Esophagus mucosa (tissue), 1 donor: ENCODE measurements around the gene NFYB. TPM values are rescaled to one million over a fixed set of nuclear protein-coding genes. Genes with fewer than 3 reads are reported as not detected.
"Not testable (repeated sequence)": the region's sequence is repeated elsewhere in the genome, so short reads cannot be mapped to it uniquely, and the experiment has no call there.

Experiments used
- ATAC-seq: fragments of 200-7000 bp; cut with Tn5 transposase; one replicate; pipeline ENCODE4 v1.9.1; 2020
- total RNA-seq: library from RNA; stranded (reverse); gene quantifications from one replicate; pipeline ENCODE4 v1.2.4, GENCODE V29; 2023
- donor health status: DM: yes; HTN: yes; CAD: no.

The NFYB gene
- total RNA-seq, 1 donor from 2014 or later, result 9.3 TPM

DNA sequence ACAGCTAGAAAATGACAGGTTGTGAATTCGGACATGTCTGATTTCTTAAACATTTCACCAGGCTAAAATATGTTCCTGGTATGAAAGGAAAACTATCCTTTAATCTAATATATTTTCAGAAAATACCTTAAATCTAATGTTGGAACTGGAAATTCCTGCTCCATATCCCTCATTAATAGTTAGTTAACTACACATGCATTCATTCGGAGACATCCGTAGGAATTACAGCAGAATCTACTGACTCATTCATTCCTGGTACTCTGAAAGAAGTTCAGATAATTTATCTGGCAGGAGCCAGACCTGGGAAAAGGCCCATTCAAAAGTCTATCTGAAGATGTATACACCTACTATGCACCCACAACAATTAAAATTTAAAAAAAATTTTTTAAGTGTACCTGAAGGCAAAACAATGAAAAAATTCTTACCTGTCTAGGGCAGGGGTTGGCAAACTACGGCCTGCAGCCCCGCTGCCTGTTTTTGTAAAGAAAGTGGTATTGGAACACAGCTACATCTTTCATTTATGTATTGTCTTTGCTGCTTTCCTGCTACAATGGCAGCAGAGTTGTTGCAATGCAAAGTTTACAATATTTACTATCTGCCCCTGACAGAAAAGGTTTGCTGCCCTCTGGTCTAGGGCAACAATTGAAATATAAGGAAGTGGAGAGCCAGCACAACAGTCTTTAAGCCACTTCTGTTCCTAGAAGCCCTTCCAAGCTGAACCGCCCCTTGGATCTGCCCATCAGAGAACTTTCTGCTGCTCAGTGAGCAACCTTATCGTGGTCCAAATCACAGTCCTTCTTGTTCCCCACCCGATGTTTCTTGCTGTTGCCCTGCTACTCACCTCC, 17.9 kb upstream of the NFYB start:
- ATAC-seq, result no peak

DNA sequence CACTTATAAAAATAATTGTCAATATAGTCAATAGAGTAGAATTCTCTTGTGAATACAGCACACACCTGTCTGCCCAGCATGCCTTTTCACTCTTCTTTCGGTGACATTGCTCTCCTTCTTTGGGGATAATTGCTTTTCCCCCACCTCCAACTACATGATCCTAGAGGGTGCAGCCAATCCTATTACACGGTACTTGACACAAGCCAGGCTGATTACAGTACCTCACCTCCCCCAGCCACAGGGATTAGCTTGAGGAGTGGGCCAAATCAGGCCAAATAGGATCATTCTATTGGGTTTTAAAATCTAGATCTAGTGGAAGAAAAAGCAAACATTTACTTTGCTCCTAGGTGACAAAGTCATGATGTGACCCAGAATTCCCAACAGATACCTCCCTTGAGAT, 16.8 kb upstream of the NFYB start:
- no peak for ATAC-seq

DNA sequence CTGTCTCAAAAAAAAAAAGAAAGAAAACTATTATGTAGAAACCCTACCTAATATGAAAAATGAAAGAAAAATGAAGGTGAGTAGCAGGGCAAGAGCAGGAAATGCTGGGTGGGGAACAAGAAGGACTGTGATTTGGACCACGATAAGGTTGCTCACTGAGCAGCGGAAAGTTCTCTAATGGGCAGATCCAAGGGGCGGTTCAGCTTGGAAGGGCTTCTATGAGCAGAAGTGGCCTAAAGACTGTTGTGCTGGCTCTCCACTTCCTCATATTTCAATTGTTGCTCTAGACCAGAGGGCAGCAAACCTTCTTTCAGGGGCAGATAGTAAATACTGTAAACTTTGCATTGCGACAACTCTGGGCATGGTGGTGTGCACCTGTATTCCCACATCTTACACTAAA, 16.3 kb upstream of the NFYB start:
- peak; percentile 22 for ATAC-seq

DNA sequence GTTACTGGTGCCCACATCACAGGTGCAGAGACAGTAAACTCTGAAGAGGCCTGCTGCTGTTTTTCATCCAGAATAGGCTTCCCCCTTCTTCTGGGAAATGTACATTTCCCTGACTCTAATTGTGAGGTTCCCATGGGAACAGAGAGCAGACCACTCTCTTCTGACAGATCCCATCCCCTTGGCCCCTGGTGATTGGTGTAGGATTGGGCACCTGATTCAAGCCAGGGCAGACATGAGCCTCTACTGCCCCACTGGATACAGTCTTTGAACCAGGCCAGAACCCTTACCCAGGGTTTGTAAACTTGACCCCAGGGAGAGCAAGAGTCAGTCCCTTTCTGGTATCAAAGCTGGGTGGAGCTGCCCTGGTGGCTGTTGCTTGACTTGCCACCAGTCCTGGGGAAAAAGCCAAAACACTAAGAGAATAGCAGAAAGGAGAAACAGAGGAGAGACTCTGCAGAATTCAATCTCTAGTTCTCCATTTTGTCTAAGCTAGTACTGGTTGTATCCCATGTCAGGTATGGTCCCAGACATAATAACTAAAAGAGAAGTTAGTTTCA, 14.8 kb upstream of the NFYB start:
- no peak for ATAC-seq

DNA sequence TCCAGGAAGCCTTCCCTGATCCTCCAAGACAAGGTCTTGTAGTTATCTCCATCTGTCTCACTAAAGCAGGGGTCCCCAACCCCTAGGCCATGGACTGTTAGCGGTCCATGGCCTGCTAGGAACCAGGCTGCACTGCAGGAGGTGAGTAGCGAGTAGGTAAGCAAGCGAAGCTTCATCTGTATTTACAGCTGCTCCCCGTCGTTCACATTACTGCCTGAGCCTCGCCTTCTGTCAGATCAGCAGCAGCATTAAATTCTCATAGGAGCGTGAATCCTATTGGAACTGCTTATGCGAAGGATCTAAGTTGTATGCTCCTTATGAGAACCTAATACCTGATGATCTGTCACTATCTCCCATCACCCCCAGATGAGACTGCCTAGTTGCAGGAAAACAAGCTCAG, 12.4 kb upstream of the NFYB start:
- peak; percentile 17 for ATAC-seq

DNA sequence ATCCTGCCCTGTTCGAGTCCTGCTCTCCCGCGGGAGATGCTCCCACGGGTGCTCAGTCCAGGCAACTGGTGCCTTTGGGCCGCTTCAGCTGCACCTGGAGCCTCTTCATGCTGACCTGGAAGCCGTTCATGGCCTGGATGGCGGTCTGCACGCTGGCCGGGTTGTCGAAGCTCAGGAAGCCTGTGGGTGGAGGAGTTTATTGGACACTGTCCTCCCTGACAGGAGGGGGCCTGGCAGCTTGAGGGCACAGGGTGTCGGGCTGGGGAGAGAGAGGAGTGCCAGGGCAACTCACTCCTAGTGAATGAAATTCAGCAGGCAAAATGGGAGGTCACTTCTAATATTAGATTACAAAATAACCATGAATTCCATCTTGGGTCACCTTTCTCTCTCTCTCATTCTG, 9.3 kb upstream of the NFYB start:
- ATAC-seq, result no peak

DNA sequence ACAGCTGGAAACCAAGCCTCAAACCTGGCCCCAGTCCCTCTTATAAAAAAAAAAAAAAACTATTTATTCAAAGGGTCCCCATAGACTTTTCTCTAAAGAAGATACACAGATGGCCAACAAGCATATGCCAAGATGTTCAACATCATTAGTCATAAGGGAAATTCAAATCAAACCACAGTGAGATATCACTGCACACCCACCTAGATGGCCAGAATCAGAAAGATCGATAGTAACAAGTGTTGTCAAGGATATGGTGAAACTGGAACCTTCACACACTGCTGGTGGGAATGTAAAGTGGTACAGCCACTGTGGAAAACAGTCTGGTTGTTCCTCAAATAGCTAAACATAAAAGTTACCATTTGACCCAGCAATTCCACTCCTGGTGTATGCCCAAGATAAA, 5.9 kb upstream of the NFYB start:
- ATAC-seq, result no peak

DNA sequence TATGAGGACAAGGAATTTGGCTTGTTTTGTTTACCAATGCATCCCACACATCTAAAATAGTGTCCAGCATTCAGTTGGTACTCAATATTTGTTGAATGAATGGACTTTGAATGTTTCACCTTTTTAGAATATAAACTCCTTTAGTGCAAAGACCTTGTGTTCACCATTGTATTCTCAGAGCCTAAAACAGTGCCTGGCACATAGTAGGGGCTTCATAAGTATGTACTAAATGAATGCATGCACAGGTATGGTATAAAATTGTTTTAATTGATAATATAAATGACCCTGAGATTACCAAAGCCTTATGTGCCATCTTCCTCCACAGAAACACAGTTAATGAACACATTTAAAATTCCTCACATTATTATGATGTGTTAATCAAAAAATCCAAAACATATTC, 5.0 kb upstream of the NFYB start:
- ATAC-seq, result no peak

DNA sequence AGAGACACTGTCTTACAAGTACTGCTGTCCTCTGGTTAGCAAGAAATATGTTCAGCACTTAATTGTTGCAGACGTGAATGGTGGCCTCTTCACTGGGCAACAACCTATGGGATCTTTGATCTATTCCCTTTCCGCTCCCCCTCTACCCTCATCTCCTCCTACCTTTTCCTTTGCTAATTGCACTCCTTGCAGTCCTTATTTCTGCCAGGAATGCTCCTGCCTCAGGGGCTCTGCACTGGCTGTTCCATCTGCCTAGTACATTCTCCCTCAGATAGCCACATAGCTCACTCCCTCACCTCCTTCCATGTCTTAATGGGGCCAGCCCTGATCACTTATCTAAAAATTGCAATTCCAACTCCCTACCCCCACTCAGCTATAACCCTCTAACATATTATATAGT, 4.5 kb upstream of the NFYB start:
- ATAC-seq, result no peak

DNA sequence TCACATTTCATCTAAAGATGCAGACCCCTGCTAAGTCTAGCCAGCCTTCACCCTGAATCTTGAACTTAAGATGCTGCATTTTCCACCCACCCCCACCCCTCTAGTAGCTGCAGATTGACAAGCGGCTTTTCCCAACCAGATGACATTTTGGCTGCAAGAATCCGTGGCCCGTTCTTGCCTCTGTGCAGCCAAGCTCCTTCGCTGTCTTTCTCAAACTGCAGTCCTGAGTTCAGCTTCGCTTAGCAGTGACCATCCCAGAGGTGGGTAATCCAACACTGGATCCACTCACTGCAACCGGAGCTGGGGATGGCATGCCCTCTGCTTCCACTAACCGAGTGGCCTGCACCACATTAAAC, 765 bp upstream of the NFYB start:
- no peak for ATAC-seq

DNA sequence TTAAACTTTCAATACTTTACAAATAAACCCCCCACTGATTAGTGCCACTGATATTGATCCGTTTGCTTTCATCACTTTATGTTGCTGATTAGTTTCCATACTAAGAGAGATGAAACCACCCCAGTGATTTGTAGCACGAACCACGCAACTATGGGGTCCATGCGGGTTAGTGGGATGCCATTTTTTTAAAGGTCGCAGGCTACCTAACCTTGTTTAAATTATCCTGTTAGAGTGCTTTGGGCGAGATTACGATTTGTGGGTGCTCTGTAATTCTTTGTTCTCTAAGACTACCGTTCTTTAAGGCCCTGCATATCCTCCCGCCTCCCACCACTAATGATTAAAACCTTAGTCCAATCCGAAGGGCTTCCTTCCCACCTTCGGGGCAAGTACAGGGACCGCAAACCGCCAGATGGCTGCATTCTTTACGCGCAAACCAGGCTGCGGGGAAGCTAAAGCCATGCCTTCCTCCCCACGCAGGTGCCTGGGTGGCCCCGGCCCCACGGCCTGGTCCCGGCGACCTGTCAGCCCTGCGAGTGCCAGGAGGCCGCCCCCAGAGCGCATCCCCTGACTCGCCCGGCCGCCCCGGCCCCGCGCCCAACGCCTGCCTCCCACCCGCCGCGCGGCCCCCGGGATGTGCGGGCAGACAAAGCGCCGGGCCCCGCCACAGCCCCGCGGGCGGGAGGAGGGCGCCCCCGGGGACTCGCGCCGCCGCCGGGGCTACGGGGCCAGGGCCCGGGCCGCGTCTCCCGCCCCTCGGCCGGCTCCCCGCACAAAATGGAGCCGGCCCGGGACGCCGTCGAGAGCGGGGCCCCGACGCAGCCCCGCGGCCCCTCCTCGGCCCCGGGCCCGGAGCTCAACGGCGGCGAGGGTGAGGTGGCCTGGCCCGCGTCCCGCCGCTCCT, 759 bp downstream of the NFYB start:
- ATAC-seq, result peak; percentile 12

DNA sequence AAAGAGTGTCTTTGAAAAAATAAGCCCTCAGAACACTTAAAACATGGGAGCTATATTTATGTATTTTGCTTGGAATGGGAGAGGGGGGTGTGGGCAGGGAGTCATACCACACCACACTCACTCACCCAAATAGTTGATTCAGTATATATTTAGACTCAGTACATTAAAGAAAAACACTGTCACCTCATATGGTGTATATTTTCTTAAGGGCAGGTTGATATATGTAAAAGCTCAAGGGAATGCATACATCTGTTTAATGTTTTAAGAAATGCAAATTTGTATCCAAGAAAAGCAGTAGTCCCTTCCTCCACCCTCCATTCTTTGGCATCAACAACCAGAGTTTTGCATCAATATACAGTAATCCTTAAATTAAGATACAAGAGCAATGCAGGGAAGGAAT, 1.4 kb downstream of the NFYB start:
- no peak for ATAC-seq

DNA sequence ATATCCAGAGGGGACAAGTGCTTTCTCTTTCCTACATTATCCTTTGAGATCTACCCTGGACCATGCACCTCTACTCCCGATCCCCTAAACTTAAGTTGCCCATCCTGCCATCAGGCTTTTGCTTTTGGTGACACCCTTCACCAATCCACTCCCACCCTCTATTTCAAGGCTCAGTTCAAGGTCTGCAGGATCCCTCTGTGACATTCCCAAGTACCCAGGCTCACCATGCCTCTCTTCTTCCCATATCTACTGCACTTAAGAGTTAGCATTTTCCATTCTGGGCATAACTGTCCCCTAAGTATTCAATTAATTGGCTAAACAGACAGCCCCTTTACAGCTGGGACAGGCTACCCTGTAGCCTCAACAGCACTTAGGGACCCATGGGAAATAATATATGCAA, 3.1 kb downstream of the NFYB start:
- no peak for ATAC-seq

DNA sequence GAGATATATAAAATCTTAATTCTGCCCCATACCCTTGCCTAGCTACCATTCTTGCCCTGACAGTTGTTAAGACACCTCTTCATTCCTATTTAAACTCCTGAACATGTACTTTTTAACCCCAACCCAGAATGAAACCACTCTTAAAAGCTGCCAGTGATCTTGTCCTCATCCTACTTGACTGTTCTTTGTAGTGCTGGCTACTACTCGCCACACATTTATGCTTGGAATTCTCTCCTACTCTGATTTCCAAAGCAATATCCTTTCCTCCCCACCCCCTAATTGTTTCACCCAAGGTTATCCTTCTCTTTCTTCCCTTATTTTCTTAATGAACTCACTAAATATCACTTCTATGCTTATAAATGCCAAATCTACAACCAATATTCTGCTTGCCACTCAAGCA, 4.1 kb downstream of the NFYB start:
- no peak for ATAC-seq

DNA sequence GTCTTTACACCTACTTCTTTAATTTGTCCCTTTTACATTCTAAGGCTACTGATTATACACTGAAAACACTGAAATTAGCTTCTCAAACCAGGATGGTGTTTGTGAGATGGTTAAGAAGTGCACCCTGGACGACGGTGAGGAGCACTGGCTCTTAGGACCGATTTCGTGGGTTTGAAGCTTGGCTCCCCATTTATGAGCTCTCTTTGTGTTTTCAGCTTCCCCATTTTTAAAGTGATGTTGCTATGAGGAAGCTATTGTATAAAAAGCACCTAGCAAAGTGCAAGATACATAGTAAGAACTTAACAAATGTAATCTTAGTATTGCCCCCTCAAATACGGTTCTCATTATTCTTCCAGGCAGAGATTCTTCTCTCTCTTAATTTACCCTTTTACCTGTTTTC, 4.7 kb downstream of the NFYB start:
- no peak for ATAC-seq

DNA sequence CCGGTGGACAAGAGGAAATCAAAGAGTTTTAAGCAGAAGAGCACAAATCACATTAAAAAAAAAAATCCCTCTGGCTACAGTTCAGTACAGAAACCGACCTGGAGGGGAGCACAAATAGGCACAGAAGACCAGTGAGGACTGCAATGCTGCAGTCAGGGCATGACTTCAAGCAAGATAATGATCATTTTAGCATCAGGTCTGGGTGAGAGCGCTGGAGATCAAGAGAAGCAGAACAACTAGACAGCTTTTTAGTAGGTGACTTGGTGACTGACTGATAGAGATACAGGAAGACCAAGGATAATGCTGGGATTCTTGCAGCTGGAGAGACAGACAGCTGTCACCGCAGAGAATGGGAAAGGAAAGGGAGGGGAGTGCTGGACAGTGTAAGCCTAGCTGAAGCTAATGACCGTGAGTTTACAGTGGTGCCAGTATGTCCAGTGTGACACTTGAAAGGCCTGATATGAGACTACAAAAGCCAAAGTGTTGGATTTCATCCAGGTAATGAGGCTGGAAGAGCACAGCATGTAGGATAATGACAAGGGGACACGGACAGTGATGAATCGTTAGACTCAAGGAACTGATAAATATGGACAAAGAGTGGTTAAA, 5.6 kb downstream of the NFYB start:
- no peak for ATAC-seq

DNA sequence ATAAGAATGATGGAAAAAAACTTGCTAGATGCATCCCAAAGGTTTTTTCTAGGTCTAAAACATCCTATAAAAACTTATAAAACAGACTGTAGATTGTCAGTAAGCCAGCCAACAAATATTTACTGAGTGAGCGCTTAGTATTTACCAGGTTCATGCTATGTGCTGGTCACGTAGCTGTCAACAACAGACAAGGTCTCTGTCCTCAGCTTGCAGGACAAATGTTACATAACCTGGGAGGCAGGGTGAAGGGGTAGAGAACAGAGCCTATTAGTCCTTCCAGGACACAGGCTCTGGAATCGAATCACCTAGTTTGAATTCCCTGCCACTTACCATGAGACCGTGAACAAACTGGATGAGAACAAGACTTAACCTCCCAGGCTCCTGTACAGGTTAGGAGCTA, 6.4 kb downstream of the NFYB start:
- ATAC-seq, result no peak

DNA sequence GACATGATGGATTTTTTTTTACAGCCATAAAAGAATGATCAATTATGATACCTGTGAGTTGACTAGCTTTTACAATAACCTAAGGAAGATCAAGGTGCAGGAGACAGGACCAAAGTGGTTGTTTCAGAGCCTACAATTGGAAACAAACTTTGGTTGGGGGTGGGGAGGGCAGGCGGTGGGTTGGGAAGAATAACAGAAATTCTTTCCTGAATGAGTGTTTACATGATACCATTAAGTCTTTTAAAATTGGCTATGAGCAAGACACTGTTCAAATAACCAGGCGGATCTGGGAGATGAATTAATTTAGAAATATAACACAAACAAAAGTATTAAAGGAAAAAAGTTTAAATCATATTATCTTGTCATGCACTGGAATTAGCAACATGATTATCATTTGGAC, 7.2 kb downstream of the NFYB start:
- no peak for ATAC-seq

DNA sequence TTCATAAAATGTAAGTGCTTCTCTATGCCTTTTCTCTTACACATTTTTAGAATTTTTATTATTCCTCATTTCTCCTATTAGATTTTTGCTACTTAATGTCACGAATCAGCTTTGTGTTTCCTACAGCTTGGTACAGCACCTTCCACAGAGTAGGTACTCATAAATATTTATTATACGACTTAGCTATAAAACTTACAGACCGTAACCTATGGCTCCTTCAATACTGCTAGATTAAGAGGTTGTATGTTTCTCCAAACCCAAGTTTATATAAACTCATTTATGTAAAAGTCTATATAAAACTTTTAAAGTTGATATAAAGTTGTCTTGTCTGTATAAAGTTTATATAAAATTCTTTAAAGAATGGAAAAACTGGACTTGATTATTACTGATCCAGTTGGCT, 11.5 kb downstream of the NFYB start:
- no peak for ATAC-seq

DNA sequence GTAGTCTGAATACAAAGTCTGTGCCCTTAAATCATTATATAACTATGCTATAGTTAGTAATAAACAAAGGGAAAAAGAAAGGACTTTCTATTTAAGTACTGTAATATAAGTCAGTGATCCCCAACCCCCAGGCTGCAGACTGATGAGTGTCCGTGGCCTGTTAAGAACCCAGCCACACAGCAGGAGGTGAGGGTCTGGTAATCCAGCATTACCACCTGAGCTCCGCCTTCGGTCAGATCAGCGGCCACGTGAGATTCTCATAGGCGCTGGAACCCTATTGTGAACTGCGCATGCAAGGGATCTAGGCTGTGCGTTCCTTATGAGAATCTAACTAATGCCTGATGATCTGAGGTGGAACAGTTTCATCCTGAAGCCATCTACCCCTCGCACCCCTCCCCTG, 15.7 kb downstream of the NFYB start:
- no peak for ATAC-seq

DNA sequence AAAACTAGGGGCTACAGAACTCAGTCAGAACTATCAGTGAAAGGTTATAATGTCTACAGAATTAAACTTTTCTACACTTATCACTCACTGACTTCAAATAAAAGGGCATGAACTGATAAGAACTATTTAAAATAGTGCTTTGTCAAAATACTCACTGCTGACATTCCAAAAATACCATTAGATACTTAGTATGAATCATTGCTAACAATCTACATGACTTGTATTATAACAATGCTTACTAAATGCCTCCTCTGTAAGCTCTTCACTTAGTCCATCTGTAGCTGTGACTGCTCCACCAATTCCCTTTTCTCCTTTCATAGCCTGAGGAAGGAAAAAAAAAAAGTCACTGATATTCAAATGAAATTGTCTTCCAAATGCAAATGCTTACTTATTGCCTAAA, 17.0 kb downstream of the NFYB start:
- ATAC-seq, result no peak

DNA sequence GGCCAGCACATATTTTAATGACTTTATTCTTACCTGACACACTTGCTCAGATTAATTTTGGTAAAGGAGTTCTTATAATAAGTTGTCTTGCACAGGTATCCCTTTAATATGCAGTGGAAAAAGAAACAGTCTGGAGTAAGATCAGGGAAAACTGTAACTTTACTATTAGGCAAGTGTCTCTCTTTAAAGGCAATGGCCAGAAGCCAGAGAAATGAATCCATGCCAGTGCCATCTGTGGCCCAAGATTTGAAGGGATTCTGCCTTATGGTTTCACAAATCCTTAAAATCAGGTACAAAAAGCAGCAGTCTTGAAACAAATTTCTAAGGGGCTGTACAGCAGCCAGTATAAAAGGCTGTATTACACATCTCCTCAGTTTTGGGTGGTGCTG, 22.4 kb downstream of the NFYB start:
- no peak for ATAC-seq

DNA sequence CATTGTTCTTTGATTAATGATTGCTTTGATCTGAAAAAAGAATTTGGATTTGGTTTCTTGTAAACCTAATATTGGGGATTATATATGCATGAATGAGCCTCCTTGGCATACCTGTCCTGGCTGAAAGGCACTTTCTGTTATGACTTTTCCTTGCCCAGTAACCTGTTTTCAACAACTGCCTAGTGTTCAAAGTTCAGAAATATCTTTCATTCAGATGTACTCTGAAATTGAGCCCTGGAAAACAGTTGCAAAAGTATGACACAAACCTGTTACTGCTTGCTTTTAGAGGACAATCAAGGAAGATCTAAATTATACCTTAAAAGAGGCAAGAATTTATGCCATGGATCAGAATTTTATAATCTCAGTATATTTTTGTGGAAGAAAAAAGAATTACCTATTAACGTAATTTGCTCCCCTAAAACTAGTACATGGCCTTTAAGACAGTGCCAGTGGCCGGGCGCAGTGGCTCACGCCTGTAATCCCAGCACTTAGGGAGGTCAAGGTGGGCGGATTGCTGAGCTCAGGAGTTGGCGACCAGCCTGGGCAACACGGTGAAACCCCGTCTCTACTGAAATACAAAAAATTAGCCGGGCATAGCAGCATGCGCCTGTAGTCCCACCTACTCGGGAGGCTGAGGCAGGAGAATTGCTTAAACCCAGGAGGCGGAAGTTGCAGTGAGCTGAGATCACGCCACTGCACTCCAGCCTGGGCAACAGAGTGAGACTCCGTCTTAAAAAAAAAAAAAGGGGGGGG, 23.0 kb downstream of the NFYB start:
- ATAC-seq, result not testable (repeated sequence)
